ENCODE data around the gene SPTBN4.
A peak's percentile ranks its signal among the peaks of the same experiment; 100 is the strongest.
"Not testable (repeated sequence)": the region's sequence is repeated elsewhere in the genome, so short reads cannot be mapped to it uniquely, and the experiment has no call there.

Gene SPTBN4

DNA sequence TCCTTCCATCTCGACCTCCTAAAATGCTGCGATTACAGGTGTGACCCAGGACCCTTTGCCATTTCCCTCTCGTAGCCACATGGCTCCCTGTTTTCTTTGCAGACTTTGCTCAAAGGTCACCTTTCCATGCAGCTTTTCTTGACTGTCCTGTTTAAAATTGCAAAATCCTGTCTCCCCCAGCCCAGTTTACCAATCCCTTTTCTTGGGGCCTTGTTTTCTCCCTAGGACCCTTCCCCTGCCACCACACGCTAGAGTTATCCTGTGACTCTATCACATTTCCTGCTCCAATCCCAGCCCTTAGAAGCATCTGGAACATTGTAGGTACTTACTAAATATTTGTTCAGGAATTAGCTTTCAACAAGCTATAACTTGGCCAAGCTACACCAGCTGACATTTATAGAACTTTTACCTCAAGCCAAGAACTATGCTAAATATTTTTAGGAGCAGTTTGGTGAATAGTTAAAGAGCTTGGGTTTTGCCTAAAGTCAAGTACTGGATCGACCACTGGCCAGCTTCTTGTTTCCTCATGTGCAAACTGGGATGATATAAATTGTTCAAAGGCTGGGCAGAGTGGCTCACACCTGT lies 13.6 kb upstream of the SPTBN4 start:
- H3K14ac ChIP-seq (ENCODE audit: low read length), result no peak overlapping the region
- H3K9ac ChIP-seq (ENCODE audit: low read length), result no peak overlapping the region
- no peak overlapping the region for H3K23ac ChIP-seq (ENCODE audit: low read length)
- no peaks in the 10 kb centered on the region for H3K79me2 ChIP-seq (ENCODE audit: control insufficient read depth, insufficient read depth, low read length, poor library complexity)
- H3K4ac ChIP-seq (ENCODE audit: low read depth, low read length), result no peak overlapping the region
- WGBS (ENCODE audit: extremely low coverage, insufficient coverage, insufficient read length), result no CpG with 5 or more reads among the region's 5 CpGs
- no peak overlapping the region for H3K27ac ChIP-seq (ENCODE audit: low read depth, low read length)
- no peak overlapping the region for H2AK5ac ChIP-seq (ENCODE audit: low read length)
- peak in 1 of 2 donors; percentile 28 for DNase-seq
- no peak overlapping the region for H3K4me2 ChIP-seq (ENCODE audit: low read length)
- H2AFZ ChIP-seq (ENCODE audit: insufficient read depth, low read length, poor library complexity), result no peak overlapping the region
- no peaks in the 10 kb centered on the region for H3K4me1 ChIP-seq (ENCODE audit: control insufficient read depth in 1 of 2, insufficient read depth in 2 of 2, low read length in 2 of 2)
- peaks cover 5 to 7% of the 10 kb centered on the region in 2 experiments for H3K36me3 ChIP-seq (ENCODE audit: control insufficient read depth in 1 of 2, insufficient read depth in 2 of 2, low read length in 2 of 2)
- no peak overlapping the region for H2BK5ac ChIP-seq (ENCODE audit: low read depth, low read length, poor library complexity)
- H3K79me1 ChIP-seq (ENCODE audit: low read length), result no peaks in the 10 kb centered on the region
- no peak overlapping the region for H2BK12ac ChIP-seq (ENCODE audit: low read length)
- no peaks in the 10 kb centered on the region for H3K27me3 ChIP-seq (ENCODE audit: insufficient read depth, low read length)
- no peak overlapping the region for H4K12ac ChIP-seq (ENCODE audit: low read depth, low read length)
- H2BK120ac ChIP-seq (ENCODE audit: insufficient read depth, low read length, poor library complexity), result no peak overlapping the region
- no peak overlapping the region for H3K18ac ChIP-seq (ENCODE audit: low read length)
- no peak overlapping the region for H4K8ac ChIP-seq (ENCODE audit: low read depth, low read length)
- H4K91ac ChIP-seq (ENCODE audit: low read depth, low read length), result no peak overlapping the region
- no peaks in the 10 kb centered on the region for H3K9me3 ChIP-seq (ENCODE audit: insufficient read depth, low read depth, low read length)
- H3K4me3 ChIP-seq (ENCODE audit: low read depth, low read length), result no peak overlapping the region

DNA sequence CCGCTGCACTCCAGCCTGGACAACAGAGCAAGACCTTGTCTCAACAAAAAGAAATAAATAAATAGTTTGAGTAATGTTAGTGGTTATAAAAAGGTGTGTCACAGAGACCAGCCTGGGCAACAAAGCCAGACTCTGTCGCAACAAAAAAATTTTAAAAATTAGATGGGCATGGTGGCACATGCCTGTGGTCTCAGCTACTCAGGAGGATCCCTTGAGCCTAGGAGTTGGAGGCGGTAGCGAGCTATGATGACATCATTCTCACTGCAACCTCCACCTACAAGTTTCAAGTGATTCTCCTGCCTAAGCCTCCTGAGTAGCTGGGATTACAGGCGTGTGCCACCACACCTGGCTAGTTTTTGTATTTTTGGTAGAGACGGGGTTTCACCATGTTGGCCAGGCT lies 12.9 kb upstream of the SPTBN4 start:
- H2BK12ac ChIP-seq (ENCODE audit: low read length); H3K27ac ChIP-seq (ENCODE audit: low read depth, low read length): not testable (repeated sequence)

DNA sequence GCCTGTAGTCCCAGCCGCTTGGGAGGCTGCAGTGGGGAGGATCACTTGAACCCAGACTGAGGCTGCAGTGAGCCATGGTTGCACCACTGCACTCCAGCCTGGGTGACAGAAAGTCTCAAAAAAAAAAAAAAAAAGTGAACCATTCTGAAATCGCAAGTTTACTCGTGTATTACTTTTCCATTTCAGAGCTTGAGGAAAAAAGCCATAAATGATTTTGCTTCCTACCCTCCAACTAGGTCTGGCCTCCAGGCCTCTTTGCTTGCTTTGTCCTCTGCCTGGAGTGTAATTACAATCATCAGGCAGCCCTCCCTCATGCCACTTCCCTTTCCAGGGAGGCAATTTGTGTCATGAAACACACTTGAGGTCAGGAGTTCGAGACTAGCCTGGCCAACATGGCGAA lies 9.8 kb upstream of the SPTBN4 start:
- no peak overlapping the region for H2AK5ac ChIP-seq (ENCODE audit: low read length)
- H3K4me2 ChIP-seq (ENCODE audit: low read length), result no peak overlapping the region
- no peak overlapping the region for H3K18ac ChIP-seq (ENCODE audit: low read length)
- no peak overlapping the region for H3K4ac ChIP-seq (ENCODE audit: low read depth, low read length)
- H2BK12ac ChIP-seq (ENCODE audit: low read length), result no peak overlapping the region
- no peak overlapping the region for H2BK5ac ChIP-seq (ENCODE audit: low read depth, low read length, poor library complexity)
- WGBS (ENCODE audit: extremely low coverage, insufficient coverage, insufficient read length), result no CpG with 5 or more reads among the region's 5 CpGs
- no peaks in the 10 kb centered on the region for H3K4me1 ChIP-seq (ENCODE audit: control insufficient read depth in 1 of 2, insufficient read depth in 2 of 2, low read length in 2 of 2)
- H2AFZ ChIP-seq (ENCODE audit: insufficient read depth, low read length, poor library complexity), result no peak overlapping the region
- no peak overlapping the region for H3K4me3 ChIP-seq (ENCODE audit: low read depth, low read length)
- no peaks in the 10 kb centered on the region for H3K9me3 ChIP-seq (ENCODE audit: insufficient read depth, low read depth, low read length)
- H3K27ac ChIP-seq (ENCODE audit: low read depth, low read length), result no peak overlapping the region
- DNase-seq, result no peak
- no peak overlapping the region for H4K8ac ChIP-seq (ENCODE audit: low read depth, low read length)
- H4K12ac ChIP-seq (ENCODE audit: low read depth, low read length), result no peak overlapping the region
- peaks cover 5% of the 10 kb centered on the region in 2 experiments for H3K36me3 ChIP-seq (ENCODE audit: control insufficient read depth in 1 of 2, insufficient read depth in 2 of 2, low read length in 2 of 2)
- H3K9ac ChIP-seq (ENCODE audit: low read length), result no peak overlapping the region
- no peak overlapping the region for H3K14ac ChIP-seq (ENCODE audit: low read length)
- no peaks in the 10 kb centered on the region for H3K79me2 ChIP-seq (ENCODE audit: control insufficient read depth, insufficient read depth, low read length, poor library complexity)
- H2BK120ac ChIP-seq (ENCODE audit: insufficient read depth, low read length, poor library complexity), result no peak overlapping the region
- no peaks in the 10 kb centered on the region for H3K27me3 ChIP-seq (ENCODE audit: insufficient read depth, low read length)
- no peak overlapping the region for H4K91ac ChIP-seq (ENCODE audit: low read depth, low read length)
- H3K23ac ChIP-seq (ENCODE audit: low read length), result no peak overlapping the region
- no peaks in the 10 kb centered on the region for H3K79me1 ChIP-seq (ENCODE audit: low read length)

More for the DNA sequence above, 12.9 kb upstream of the SPTBN4 start:
- H2BK120ac ChIP-seq (ENCODE audit: insufficient read depth, low read length, poor library complexity); H4K91ac ChIP-seq (ENCODE audit: low read depth, low read length); H2AK5ac ChIP-seq (ENCODE audit: low read length); H3K23ac ChIP-seq (ENCODE audit: low read length); H3K79me2 ChIP-seq (ENCODE audit: control insufficient read depth, insufficient read depth, low read length, poor library complexity); H3K4me1 ChIP-seq (ENCODE audit: control insufficient read depth in 1 of 2, insufficient read depth in 2 of 2, low read length in 2 of 2); H3K4me2 ChIP-seq (ENCODE audit: low read length); H3K9me3 ChIP-seq (ENCODE audit: insufficient read depth, low read depth, low read length); H4K12ac ChIP-seq (ENCODE audit: low read depth, low read length); H3K9ac ChIP-seq (ENCODE audit: low read length); H2BK5ac ChIP-seq (ENCODE audit: low read depth, low read length, poor library complexity); H3K4me3 ChIP-seq (ENCODE audit: low read depth, low read length); H3K79me1 ChIP-seq (ENCODE audit: low read length); H3K18ac ChIP-seq (ENCODE audit: low read length); H3K14ac ChIP-seq (ENCODE audit: low read length); H3K27me3 ChIP-seq (ENCODE audit: insufficient read depth, low read length); H2AFZ ChIP-seq (ENCODE audit: insufficient read depth, low read length, poor library complexity); H3K4ac ChIP-seq (ENCODE audit: low read depth, low read length); H3K36me3 ChIP-seq (ENCODE audit: control insufficient read depth in 1 of 2, insufficient read depth in 2 of 2, low read length in 2 of 2); H4K8ac ChIP-seq (ENCODE audit: low read depth, low read length): not testable (repeated sequence)
- peak; percentile 52 to 72 for DNase-seq
- no CpG with 5 or more reads among the region's 6 CpGs for WGBS (ENCODE audit: extremely low coverage, insufficient coverage, insufficient read length)

DNA sequence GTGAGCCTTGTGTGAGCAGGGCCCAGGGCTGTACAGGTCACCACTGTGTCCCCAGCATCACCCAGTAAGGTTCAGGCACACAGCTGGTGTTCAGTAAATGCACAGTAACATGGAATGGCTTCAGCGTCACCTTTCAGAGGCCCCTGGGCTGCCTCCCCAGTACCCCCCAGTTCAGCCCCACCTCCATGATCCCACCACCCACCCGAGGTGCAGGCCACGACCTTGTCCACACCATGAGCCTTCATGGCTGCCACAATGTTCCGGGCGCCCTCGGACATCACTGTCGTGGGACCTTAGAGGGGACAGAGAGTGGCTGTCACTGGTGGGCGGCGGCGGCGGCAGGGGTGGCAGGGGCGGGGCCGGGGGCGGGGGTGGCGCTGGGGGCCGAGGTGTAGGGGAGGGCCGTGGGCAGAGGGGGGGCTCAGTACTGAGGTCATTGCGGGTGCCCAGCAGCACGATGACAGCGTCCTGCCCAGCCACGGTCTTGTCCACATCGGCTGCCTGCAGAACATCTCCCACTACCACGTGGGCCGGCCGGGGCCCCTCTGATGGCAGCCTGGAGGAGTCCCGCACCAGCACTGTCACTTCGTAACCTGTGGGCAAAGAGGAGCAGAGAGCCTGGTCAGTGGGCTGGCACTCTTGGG lies 8.7 kb upstream of the SPTBN4 start:
- Histone ChIP-seq H2BK120ac (ENCODE audit: insufficient read depth, low read length, poor library complexity) (no peak overlapping the region), H4K8ac (ENCODE audit: low read depth, low read length) (no peak overlapping the region), H4K91ac (ENCODE audit: low read depth, low read length) (no peak overlapping the region), H3K27me3 (ENCODE audit: insufficient read depth, low read length) (no peaks in the 10 kb centered on the region), H2BK12ac (ENCODE audit: low read length) (no peak overlapping the region), H3K4me2 (ENCODE audit: low read length) (no peak overlapping the region), H3K4ac (ENCODE audit: low read depth, low read length) (no peak overlapping the region), H3K18ac (ENCODE audit: low read length) (no peak overlapping the region), H2BK5ac (ENCODE audit: low read depth, low read length, poor library complexity) (no peak overlapping the region), H3K79me1 (ENCODE audit: low read length) (no peaks in the 10 kb centered on the region), H4K12ac (ENCODE audit: low read depth, low read length) (no peak overlapping the region), H3K9me3 (ENCODE audit: insufficient read depth, low read depth, low read length) (no peaks in the 10 kb centered on the region), H3K23ac (ENCODE audit: low read length) (no peak overlapping the region), H3K27ac (ENCODE audit: low read depth, low read length) (no peak overlapping the region), H2AK5ac (ENCODE audit: low read length) (no peak overlapping the region), H3K4me3 (ENCODE audit: low read depth, low read length) (no peak overlapping the region), H3K79me2 (ENCODE audit: control insufficient read depth, insufficient read depth, low read length, poor library complexity) (no peaks in the 10 kb centered on the region), H3K9ac (ENCODE audit: low read length) (no peak overlapping the region), H2AFZ (ENCODE audit: insufficient read depth, low read length, poor library complexity) (no peak overlapping the region), H3K14ac (ENCODE audit: low read length) (no peak overlapping the region), H3K4me1 (ENCODE audit: control insufficient read depth in 1 of 2, insufficient read depth in 2 of 2, low read length in 2 of 2) (no peaks in the 10 kb centered on the region), H3K36me3 (ENCODE audit: control insufficient read depth in 1 of 2, insufficient read depth in 2 of 2, low read length in 2 of 2) (peaks cover 5% of the 10 kb centered on the region in 2 experiments)
- no peak for DNase-seq
- no CpG with 5 or more reads among the region's 27 CpGs for WGBS (ENCODE audit: extremely low coverage, insufficient coverage, insufficient read length)

Measured in trophoblast cell (in vitro differentiated cells and primary cell).